Ovary (tissue), 3 donors: Measurements from ENCODE around the gene EPPIN.

Source experiments
- CTCF ChIP-seq, 3 donors: fragments of 450-650 bp in 2 of 3; fragments of 200-600 bp in 1 of 3; IDR thresholded peaks; one replicate each; pipeline versions ENCODE4 v1.5.1 to v1.8.0; 2016 to 2022; ENCODE audit warnings: antibody characterized with exemption in 3 of 3, mild to moderate bottlenecking in 1 of 3
- EP300 ChIP-seq: sonication (generic); formaldehyde crosslinking; IDR thresholded peaks from one replicate; pipeline ENCODE4 v1.6.1; 2017; ENCODE audit warnings: antibody characterized with exemption
- POLR2A ChIP-seq: fragments of 450-650 bp; IDR thresholded peaks from one replicate; pipeline ENCODE4 v1.6.1; 2017; ENCODE audit warnings: antibody characterized with exemption, mild to moderate bottlenecking, moderate library complexity
- donor health status: DM: no; HTN: no; CAD: no.

- no peak for TF ChIP-seq CTCF (IDR thresholded peaks at IDR 0.05)
- TF ChIP-seq EP300: no peak
- no peak for TF ChIP-seq POLR2A
Observed at GRCh38 chr20:45548410-45548809, 1.2 kb upstream of the EPPIN start.
